Thoracic aorta (tissue), 2 donors: Measurements from ENCODE around the gene DPH2. TPM values are rescaled to one million over a fixed set of nuclear protein-coding genes. Genes with fewer than 3 reads are reported as not detected.

ENCODE experiments used
- ATAC-seq: fragments of 150-250 bp; one replicate; pipeline ENCODE4 v1.8.0; 2017; ENCODE audit warnings: low read depth; ENCODE audit not compliant: insufficient number of reproducible peaks, low FRiP score
- DNase-seq: peaks from one replicate; pipeline ENCODE4 v3.0.0-alpha.2; 2020; ENCODE audit warnings: low spot score
- H3K27ac ChIP-seq, 2 donors: fragments of 200-600 bp; sonication (generic); 1 replicate in 1 of 2; 2 replicates in 1 of 2; pipeline ENCODE4 v1.5.1; 2016; ENCODE audit warnings: mild to moderate bottlenecking in 2 of 2, moderate library complexity in 2 of 2
- H3K27me3 ChIP-seq: fragments of 200-600 bp; sonication (generic); replicated peaks from 2 replicates; pipeline ENCODE4 v1.6.0; 2016; ENCODE audit warnings: mild to moderate bottlenecking; ENCODE audit not compliant: insufficient read depth
- H3K36me3 ChIP-seq: fragments of 200-600 bp; sonication (generic); one replicate; pipeline ENCODE4 v1.5.1; 2016
- H3K4me1 ChIP-seq, 2 donors: fragments of 200-600 bp; sonication (generic); 1 replicate in 1 of 2; 2 replicates in 1 of 2; pipeline versions ENCODE4 v1.5.1 to v1.6.0; 2016; ENCODE audit warnings: low read depth in 2 of 2, mild to moderate bottlenecking in 1 of 2; ENCODE audit not compliant: control insufficient read depth in 1 of 2
- H3K4me3 ChIP-seq: fragments of 200-600 bp; sonication (generic); 2 replicates; pipeline ENCODE4 v1.5.1; 2016; ENCODE audit warnings: mild to moderate bottlenecking
- H3K9me3 ChIP-seq: fragments of 200-600 bp; sonication (generic); 2 replicates; pipeline ENCODE4 v1.5.1; 2016
- CTCF ChIP-seq: fragments of 200-600 bp; sonication (generic); IDR thresholded peaks from one replicate; pipeline ENCODE4 v1.5.1; 2019; ENCODE audit warnings: antibody characterized with exemption
- total RNA-seq, 2 donors: library from RNA; depleted of rRNA; stranded (reverse); fragments of >200 nt; gene quantifications; one replicate each; pipeline versions ENCODE4 v1.1.0 to v1.2.3, GENCODE V29; 2016

The DPH2 gene
- total RNA-seq, 2 donors from 2014 or later: 21.9 to 31.4 TPM

GRCh38 chr1:43995984-43996732 is 26.3 kb downstream of the DPH2 start:
- no peak for DNase-seq
- TF ChIP-seq CTCF: no peak
- no peak for ATAC-seq
- H3K27me3 ChIP-seq: no peaks in the 10 kb centered on the region
- H3K36me3 ChIP-seq: peaks cover 3% of the 10 kb centered on the region
- peak overlapping the region; percentile 24 to 38 for H3K27ac ChIP-seq
- H3K4me3 ChIP-seq: no peak overlapping the region
- H3K4me1 ChIP-seq: peaks cover 8 to 27% of the 10 kb centered on the region in 2 donors
- H3K9me3 ChIP-seq: no peaks in the 10 kb centered on the region

GRCh38 chr1:43996733-43997115 is 26.9 kb downstream of the DPH2 start:
- Histone ChIP-seq H3K9me3 (no peaks in the 10 kb centered on the region), H3K27ac (peak overlapping the region; percentile 24 to 38), H3K4me1 (peaks cover 8 to 26% of the 10 kb centered on the region in 2 donors), H3K27me3 (no peaks in the 10 kb centered on the region), H3K36me3 (peaks cover 8% of the 10 kb centered on the region), H3K4me3 (no peak overlapping the region)
- no peak for TF ChIP-seq CTCF
- DNase-seq (no peak), ATAC-seq (no peak)

GRCh38 chr1:43997295-43997999 is 27.6 kb downstream of the DPH2 start:
- DNase-seq: no peak
- Histone ChIP-seq H3K4me3 (no peak overlapping the region), H3K36me3 (peaks cover 13% of the 10 kb centered on the region), H3K27ac (no peak overlapping the region), H3K9me3 (no peaks in the 10 kb centered on the region), H3K4me1 (peaks cover 5 to 19% of the 10 kb centered on the region in 2 donors), H3K27me3 (no peaks in the 10 kb centered on the region)
- no peak for ATAC-seq
- no peak for TF ChIP-seq CTCF

- H3K36me3 ChIP-seq: peaks cover 13% of the 10 kb centered on the region
- H3K4me1 ChIP-seq: peaks cover 5 to 18% of the 10 kb centered on the region in 2 donors
- no peak overlapping the region for H3K4me3 ChIP-seq
- no peak for ATAC-seq
- no peak for TF ChIP-seq CTCF
- no peaks in the 10 kb centered on the region for H3K27me3 ChIP-seq
- no peak overlapping the region for H3K27ac ChIP-seq
- DNase-seq: no peak
- H3K9me3 ChIP-seq: no peaks in the 10 kb centered on the region
Measured at GRCh38 chr1:43998000-43998378, 28.2 kb downstream of the DPH2 start.

- ATAC-seq (no peak), DNase-seq (no peak)
- no peak overlapping the region for H3K4me3 ChIP-seq
- no peaks in the 10 kb centered on the region for H3K9me3 ChIP-seq
- peaks cover 5 to 18% of the 10 kb centered on the region in 2 donors for H3K4me1 ChIP-seq
- peaks cover 13% of the 10 kb centered on the region for H3K36me3 ChIP-seq
- H3K27ac ChIP-seq: no peak overlapping the region
- TF ChIP-seq CTCF: no peak
- no peaks in the 10 kb centered on the region for H3K27me3 ChIP-seq
Measured at GRCh38 chr1:43999455-43999854, 29.6 kb downstream of the DPH2 start.
